HUES6 (cell line): ENCODE results near the gene RSBN1.
"Not testable (repeated sequence)": the region's sequence is repeated elsewhere in the genome, so short reads cannot be mapped to it uniquely, and the experiment has no call there.

Experiments used
- H3K27ac ChIP-seq: 2 replicates; pipeline ENCODE4 v1.7.0; 2013; ENCODE audit warnings: low read depth, mild to moderate bottlenecking, low read length, inconsistent platforms
- H3K27me3 ChIP-seq: 2 replicates; pipeline ENCODE4 v1.6.1; 2013; ENCODE audit warnings: low read length; ENCODE audit not compliant: control insufficient read depth, insufficient read depth
- H3K36me3 ChIP-seq: 2 replicates; pipeline ENCODE4 v1.6.1; 2013; ENCODE audit warnings: low read length; ENCODE audit not compliant: control insufficient read depth, insufficient read depth
- H3K4me1 ChIP-seq: 2 replicates; pipeline ENCODE4 v1.6.1; 2013; ENCODE audit warnings: low read length; ENCODE audit not compliant: control insufficient read depth, insufficient read depth
- H3K4me3 ChIP-seq: 2 replicates; pipeline ENCODE4 v1.5.1; 2013; ENCODE audit warnings: low read depth, low read length
- H3K9ac ChIP-seq: one replicate; pipeline ENCODE4 v1.6.1; 2013; ENCODE audit warnings: mild to moderate bottlenecking, low read length
- H3K9me3 ChIP-seq: 2 replicates; pipeline ENCODE4 v1.6.1; 2013; ENCODE audit warnings: low read depth, low read length; ENCODE audit not compliant: control insufficient read depth, insufficient read depth

Gene RSBN1

GRCh38 chr1:113758631-113759332 is 53.5 kb downstream of the RSBN1 start:
- Histone ChIP-seq H3K27ac (peak overlapping the region; percentile 85), H3K9ac (peak overlapping the region; percentile 91), H3K4me3 (peak overlapping the region; percentile 88), H3K27me3 (no peaks in the 10 kb centered on the region), H3K36me3 (peaks cover 15% of the 10 kb centered on the region), H3K9me3 (no peaks in the 10 kb centered on the region), H3K4me1 (peaks cover 16% of the 10 kb centered on the region)

DNA sequence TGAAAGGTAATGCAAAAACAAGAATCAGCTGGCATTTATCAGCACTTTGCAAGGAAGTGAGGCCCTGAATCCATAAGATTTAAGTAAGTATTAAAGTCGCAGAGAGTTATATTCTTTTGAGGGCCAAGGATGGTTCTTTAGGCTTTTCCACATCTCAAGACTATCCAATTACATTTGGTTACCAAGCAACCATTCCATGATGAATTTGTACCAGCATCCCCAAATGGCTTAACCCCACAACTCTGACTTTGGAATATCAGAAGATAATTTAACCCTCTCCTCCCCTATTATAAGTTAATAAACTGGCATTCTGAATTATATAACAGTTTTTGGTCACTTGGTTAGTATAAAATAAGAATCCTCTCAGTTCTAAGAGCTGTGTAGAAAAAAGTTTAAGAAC is 55.8 kb downstream of the RSBN1 start:
- no peak overlapping the region for H3K9ac ChIP-seq
- no peak overlapping the region for H3K4me3 ChIP-seq
- H3K4me1 ChIP-seq, result peaks cover 16% of the 10 kb centered on the region
- H3K36me3 ChIP-seq, result peaks cover 31% of the 10 kb centered on the region
- H3K9me3 ChIP-seq, result no peaks in the 10 kb centered on the region
- H3K27me3 ChIP-seq, result no peaks in the 10 kb centered on the region
- H3K27ac ChIP-seq, result no peak overlapping the region

- H3K4me1 ChIP-seq, H3K27ac ChIP-seq, H3K27me3 ChIP-seq, H3K4me3 ChIP-seq, H3K9ac ChIP-seq, H3K9me3 ChIP-seq: not testable (repeated sequence)
- peaks cover 52% of the 10 kb centered on the region for H3K36me3 ChIP-seq
Measured at GRCh38 chr1:113753333-113753732, 58.9 kb downstream of the RSBN1 start.

DNA sequence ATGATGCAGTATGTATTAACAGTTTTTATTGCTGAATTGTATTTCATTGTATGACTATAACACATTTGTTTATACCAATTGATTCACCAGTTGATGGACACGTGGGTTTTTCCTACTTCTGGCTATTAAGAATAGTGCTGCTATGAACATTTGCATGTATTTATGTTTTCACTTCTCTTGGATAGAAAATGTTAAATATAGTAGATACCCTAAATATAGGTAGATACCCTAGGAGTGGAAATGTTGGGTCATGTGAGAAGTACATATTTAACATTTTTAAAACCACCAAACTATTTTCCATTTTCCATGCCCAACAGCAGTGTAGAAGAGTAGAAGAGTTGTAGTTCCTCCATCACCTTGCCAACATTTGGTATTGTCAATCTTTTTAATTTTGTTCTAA is 60.8 kb downstream of the RSBN1 start:
- Histone ChIP-seq H3K36me3 (peaks cover 65% of the 10 kb centered on the region), H3K9me3 (no peaks in the 10 kb centered on the region), H3K27ac (no peak overlapping the region)

DNA sequence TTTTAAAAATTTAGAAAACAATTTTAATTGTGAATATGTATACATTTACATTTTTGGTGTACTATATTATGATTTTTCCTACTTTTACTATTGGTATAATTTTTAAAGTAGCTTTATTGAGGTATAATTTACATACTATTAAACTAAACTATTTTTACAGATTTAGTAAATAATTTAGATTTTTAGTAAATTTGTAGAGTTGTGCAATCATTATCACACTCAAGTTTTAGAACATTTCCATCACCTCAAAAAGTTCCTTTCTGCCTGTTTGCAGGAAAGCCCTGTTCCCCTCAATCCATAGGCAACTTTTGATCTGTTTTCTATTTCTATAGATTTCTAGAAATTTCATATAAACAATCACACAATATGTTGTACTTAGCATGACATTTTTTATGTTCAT is 61.2 kb downstream of the RSBN1 start:
- Histone ChIP-seq H3K4me3 (no peak overlapping the region), H3K9me3 (0 out of 2 replicates have a peak, but pooled peaks cover under 1% of the 10 kb centered on the region), H3K4me1 (no peaks in the 10 kb centered on the region), H3K27me3 (no peaks in the 10 kb centered on the region), H3K36me3 (peaks cover 67% of the 10 kb centered on the region), H3K27ac (no peak overlapping the region), H3K9ac (no peak overlapping the region)

More for the DNA sequence above, 60.8 kb downstream of the RSBN1 start:
- Histone ChIP-seq H3K9ac (no peak overlapping the region), H3K4me3 (no peak overlapping the region), H3K27me3 (no peaks in the 10 kb centered on the region), H3K4me1 (no peaks in the 10 kb centered on the region)

DNA sequence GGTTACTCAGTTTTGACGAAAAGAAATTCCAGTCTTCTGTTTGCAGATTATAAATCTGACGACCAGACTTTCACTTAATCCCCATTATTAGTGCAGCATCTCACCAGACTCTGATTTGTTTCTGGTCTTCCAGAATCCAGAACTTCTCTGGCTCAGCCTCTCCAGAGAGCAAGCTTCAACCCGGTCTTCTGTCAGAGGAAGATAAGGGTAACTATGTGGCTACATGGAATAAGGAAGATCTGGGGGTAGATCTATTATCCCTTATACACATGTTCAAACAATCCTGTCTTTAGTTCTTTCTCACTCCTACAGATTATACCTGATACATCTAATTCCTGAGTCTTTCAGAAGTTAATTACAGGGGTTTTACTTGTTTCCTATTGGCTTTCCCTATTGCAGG is 62.9 kb downstream of the RSBN1 start:
- Histone ChIP-seq H3K36me3 (peaks cover 67% of the 10 kb centered on the region), H3K9me3 (0 out of 2 replicates have a peak, but pooled peaks cover 5% of the 10 kb centered on the region), H3K4me3 (no peak overlapping the region), H3K9ac (no peak overlapping the region), H3K27me3 (no peaks in the 10 kb centered on the region), H3K27ac (no peak overlapping the region), H3K4me1 (no peaks in the 10 kb centered on the region)

DNA sequence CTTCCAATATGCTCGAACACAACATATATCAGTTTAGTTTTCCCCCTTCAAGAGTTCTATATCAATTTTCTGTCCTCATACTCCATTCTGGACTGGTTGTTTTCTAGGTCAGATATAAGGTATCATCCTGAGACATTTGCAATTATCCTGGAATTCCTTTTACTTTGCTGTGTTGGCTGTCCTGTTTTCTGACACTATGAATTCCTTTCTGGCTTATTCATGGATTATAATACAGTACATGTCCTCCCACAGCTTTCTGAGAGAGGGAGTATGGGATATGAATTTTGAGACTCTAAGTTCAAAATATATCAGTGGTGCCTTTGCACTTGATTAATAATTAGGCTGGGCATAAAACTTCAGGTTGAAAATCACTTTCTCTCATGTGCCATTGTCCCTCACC is 64.9 kb downstream of the RSBN1 start:
- H3K27me3 ChIP-seq, result no peaks in the 10 kb centered on the region
- H3K36me3 ChIP-seq, result peaks cover 52% of the 10 kb centered on the region
- H3K9me3 ChIP-seq, result 0 out of 2 replicates have a peak, but pooled peaks cover 5% of the 10 kb centered on the region
- H3K27ac ChIP-seq, result no peak overlapping the region
- H3K4me3 ChIP-seq, result no peak overlapping the region
- no peak overlapping the region for H3K9ac ChIP-seq
- no peaks in the 10 kb centered on the region for H3K4me1 ChIP-seq

- Histone ChIP-seq H3K9ac (no peak overlapping the region), H3K27me3 (no peaks in the 10 kb centered on the region), H3K9me3 (0 out of 2 replicates have a peak, but pooled peaks cover 5% of the 10 kb centered on the region), H3K27ac (no peak overlapping the region), H3K36me3 (peaks cover 44% of the 10 kb centered on the region), H3K4me3 (no peak overlapping the region), H3K4me1 (no peaks in the 10 kb centered on the region)
Measured at GRCh38 chr1:113745425-113745824, 66.9 kb downstream of the RSBN1 start.

GRCh38 chr1:113744114-113744513 is 68.2 kb downstream of the RSBN1 start:
- H3K27me3 ChIP-seq, result no peaks in the 10 kb centered on the region
- H3K9me3 ChIP-seq, result 0 out of 2 replicates have a peak, but pooled peaks cover 5% of the 10 kb centered on the region
- H3K9ac ChIP-seq, result no peak overlapping the region
- H3K36me3 ChIP-seq, result peaks cover 38% of the 10 kb centered on the region
- no peak overlapping the region for H3K27ac ChIP-seq
- H3K4me3 ChIP-seq, result no peak overlapping the region
- no peaks in the 10 kb centered on the region for H3K4me1 ChIP-seq

GRCh38 chr1:113742515-113742914 is 69.8 kb downstream of the RSBN1 start:
- no peaks in the 10 kb centered on the region for H3K4me1 ChIP-seq
- peaks cover 39% of the 10 kb centered on the region for H3K36me3 ChIP-seq

DNA sequence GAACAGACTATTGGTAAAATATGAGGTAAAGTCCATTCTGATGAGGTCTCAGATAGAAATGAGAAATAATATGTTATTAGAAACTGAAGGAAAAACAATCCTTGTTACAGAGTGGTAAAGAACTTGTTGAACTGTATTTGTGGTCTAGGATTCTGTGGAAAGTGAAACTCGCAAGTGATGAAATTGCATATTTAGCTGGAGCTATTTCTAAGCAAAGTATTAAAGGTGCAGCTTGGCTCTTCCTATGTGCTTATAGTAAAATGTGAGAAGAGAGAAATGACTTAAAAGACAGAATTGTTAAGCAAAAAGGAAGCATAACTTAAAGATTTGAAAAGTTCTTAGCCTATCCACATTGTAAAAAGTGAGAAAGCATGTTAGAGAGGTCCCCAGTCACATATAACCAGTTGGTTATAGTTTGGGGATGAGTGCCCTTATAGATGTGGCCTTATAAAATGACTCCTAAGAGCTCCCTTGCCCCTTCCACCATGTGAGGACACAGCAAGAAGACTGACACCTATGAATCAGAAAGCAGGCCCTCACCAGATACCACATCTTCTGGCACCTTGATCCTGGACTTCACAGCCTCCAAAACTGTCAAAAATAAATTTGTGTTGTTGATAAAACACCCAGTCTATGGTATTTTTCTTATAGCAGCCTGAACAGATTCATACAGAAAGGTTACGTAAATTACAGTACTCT is 77.8 kb downstream of the RSBN1 start:
- Histone ChIP-seq H3K9me3 (no peaks in the 10 kb centered on the region), H3K27ac (no peak overlapping the region), H3K9ac (no peak overlapping the region), H3K4me3 (no peak overlapping the region), H3K36me3 (peaks cover 41% of the 10 kb centered on the region), H3K4me1 (no peaks in the 10 kb centered on the region), H3K27me3 (no peaks in the 10 kb centered on the region)

More at GRCh38 chr1:113742515-113742914, 69.8 kb downstream of the RSBN1 start:
- Histone ChIP-seq H3K9me3 (0 out of 2 replicates have a peak, but pooled peaks cover 5% of the 10 kb centered on the region), H3K27ac (no peak overlapping the region), H3K4me3 (no peak overlapping the region), H3K9ac (no peak overlapping the region), H3K27me3 (no peaks in the 10 kb centered on the region)
